OCI-LY7 (cell line): ENCODE results near the gene SPATA2. TPM values are rescaled to one million over a fixed set of nuclear protein-coding genes. Genes with fewer than 3 reads are reported as not detected.

Source experiments
- BruUV-seq: library from RNA; stranded (reverse); fragments of 400-500 nt; replicated peaks from 2 replicates; lab custom pipeline; 2021; lab: Mats Ljungman, UMichigan
- CTCF ChIA-PET: fragments of 300-600 bp; sonication (Branson Sonifier 250); formaldehyde crosslinking; loops from one replicate; lab custom pipeline; 2022; ENCODE audit warnings: antibody characterized with exemption; ENCODE audit not compliant: unreplicated experiment; lab: Charles Lee
- POLR2A ChIA-PET: fragments of 300-600 bp; sonication (Branson Sonifier 250); formaldehyde crosslinking; loops from one replicate; lab custom pipeline; 2022; ENCODE audit warnings: antibody characterized with exemption; lab: Charles Lee
- DNase-seq: peaks from one replicate; pipeline ENCODE4 v3.0.0-alpha.2; 2015; ENCODE audit warnings: low spot score
- H2AFZ ChIP-seq: fragments of 200-600 bp; sonication (generic), shearing (Covaris generic); 2 replicates; pipeline ENCODE4 v1.6.1; 2014; ENCODE audit warnings: mild to moderate bottlenecking, antibody characterized with exemption, low read length, moderate library complexity
- H3K27ac ChIP-seq: fragments of 200-600 bp; sonication (generic); 2 replicates; pipeline ENCODE4 v1.5.1; 2014; ENCODE audit warnings: mixed run types, low read depth, mild to moderate bottlenecking, moderate library complexity, low read length, inconsistent platforms; ENCODE audit not compliant: poor library complexity, severe bottlenecking
- H3K36me3 ChIP-seq: fragments of 200-600 bp; sonication (generic); 2 replicates; pipeline ENCODE4 v1.6.1; 2014; ENCODE audit warnings: mild to moderate bottlenecking, antibody characterized with exemption, low read length, moderate library complexity, mixed read lengths; ENCODE audit not compliant: insufficient read depth
- H3K4me1 ChIP-seq: fragments of 200-600 bp; sonication (generic); 2 replicates; pipeline ENCODE4 v1.5.1; 2014; ENCODE audit warnings: mild to moderate bottlenecking, low read length; ENCODE audit not compliant: insufficient read depth, poor library complexity, severe bottlenecking
- H3K4me2 ChIP-seq: fragments of 200-600 bp; sonication (generic); 2 replicates; pipeline ENCODE4 v1.6.1; 2014; ENCODE audit warnings: mild to moderate bottlenecking, low read length
- H3K4me3 ChIP-seq: fragments of 200-600 bp; sonication (generic); 2 replicates; pipeline ENCODE4 v1.5.1; 2014; ENCODE audit warnings: mild to moderate bottlenecking, low read depth, low read length; ENCODE audit not compliant: poor library complexity, severe bottlenecking
- H3K79me2 ChIP-seq: fragments of 200-600 bp; sonication (generic); 2 replicates; pipeline ENCODE4 v1.6.1; 2016; ENCODE audit warnings: low read depth, mild to moderate bottlenecking, low read length, moderate library complexity, mixed read lengths; ENCODE audit not compliant: insufficient read depth
- H3K9me2 ChIP-seq: fragments of 200-600 bp; sonication (generic); 2 replicates; pipeline ENCODE4 v1.6.1; 2016; ENCODE audit warnings: mild to moderate bottlenecking, low read length, mixed read lengths; ENCODE audit not compliant: insufficient read depth
- H3K9me3 ChIP-seq: fragments of 200-600 bp; sonication (generic); 2 replicates; pipeline ENCODE4 v1.6.1; 2014; ENCODE audit warnings: mild to moderate bottlenecking, mixed run types, low read length, mixed read lengths
- H4K20me1 ChIP-seq: fragments of 200-600 bp; sonication (generic); 2 replicates; pipeline ENCODE4 v1.6.1; 2014; ENCODE audit warnings: mild to moderate bottlenecking, antibody characterized with exemption, low read length, moderate library complexity, mixed read lengths; ENCODE audit not compliant: insufficient read depth
- CTCF ChIP-seq: fragments of 200-600 bp; sonication (generic); conservative IDR thresholded peaks from 2 replicates; pipeline ENCODE4 v1.5.1; 2014; ENCODE audit warnings: mild to moderate bottlenecking, antibody characterized with exemption, low read length, moderate library complexity, mixed read lengths
- EZH2phosphoT487 ChIP-seq: fragments of 200-600 bp; sonication (generic); IDR thresholded peaks from 2 replicates; pipeline ENCODE4 v1.6.1; 2018; ENCODE audit warnings: low read depth, borderline replicate concordance, mild to moderate bottlenecking, mixed run types, antibody characterized with exemption, low read length, moderate library complexity, mixed read lengths
- intact Hi-C: fragments of 100-400 bp; cut with micrococcal nuclease; formaldehyde crosslinking; loops from one replicate; pipeline ENCODE4 v1.10.0; 2022; ENCODE audit not compliant: unreplicated experiment
- total RNA-seq, 2 experiments: library from RNA; depleted of rRNA in 1 of 2; stranded (reverse); fragments of >200 nt in 1 of 2; shearing (Covaris generic) in 1 of 2; gene quantifications; 2 replicates each; pipeline ENCODE4 v1.2.3, GENCODE V29; 2014 to 2022

The SPATA2 gene
- total RNA-seq, 2 experiments from 2014 or later: 3.9 to 8.1 TPM

DNA sequence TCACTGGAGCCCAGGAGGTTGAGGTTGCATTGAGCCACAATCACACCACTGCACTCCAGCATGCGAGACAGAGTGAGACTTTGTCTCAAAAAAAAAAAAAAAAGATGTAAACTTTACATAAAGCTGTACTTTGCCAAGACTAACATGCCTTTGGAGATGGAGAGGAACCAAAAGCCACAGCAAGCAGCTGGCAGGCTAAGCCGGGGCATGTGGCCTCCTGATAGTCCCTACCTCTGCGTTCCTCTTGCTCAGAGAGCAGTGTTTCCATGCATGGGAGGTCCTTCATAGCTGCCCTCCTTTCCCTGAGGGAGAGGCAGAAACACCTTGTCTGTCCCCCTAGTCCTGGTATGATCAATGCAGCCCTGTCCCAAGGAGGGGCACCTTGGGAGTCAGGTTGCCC is 35.2 kb downstream of the SPATA2 start:
- no peaks in the 10 kb centered on the region for H3K9me2 ChIP-seq
- TF ChIP-seq CTCF (no peak), EZH2phosphoT487 (no peak)
- H3K9me3 ChIP-seq: no peaks in the 10 kb centered on the region
- DNase-seq: no peak
- H3K4me3 ChIP-seq: no peak overlapping the region
- H3K4me1 ChIP-seq: no peaks in the 10 kb centered on the region
- H3K27ac ChIP-seq: no peak overlapping the region
- H3K4me2 ChIP-seq: no peak overlapping the region
- intact Hi-C loops: no loop called here
- H2AFZ ChIP-seq: no peak overlapping the region
- ChIA-PET CTCF (interaction anchor here (0.6 kb wide), 1 partner anchor 34 kb away, joined by 3 read pairs; no protein-coding TSS in a partner anchor), POLR2A (interaction anchor here (0.8 kb wide), 1 partner anchor 34 kb away, joined by 5 read pairs; no protein-coding TSS in a partner anchor)
- H3K79me2 ChIP-seq: no peaks in the 10 kb centered on the region
- H4K20me1 ChIP-seq: no peaks in the 10 kb centered on the region
- BruUV-seq: no TSS peak
- H3K36me3 ChIP-seq: peaks cover 57% of the 10 kb centered on the region

GRCh38 chr20:49878977-49879376 is 36.4 kb downstream of the SPATA2 start:
- TF ChIP-seq CTCF (no peak), EZH2phosphoT487 (no peak)
- Histone ChIP-seq H3K4me3 (no peak overlapping the region), H3K27ac (no peak overlapping the region), H3K4me2 (no peak overlapping the region), H3K9me3 (no peaks in the 10 kb centered on the region), H3K79me2 (no peaks in the 10 kb centered on the region), H3K36me3 (peaks cover 53% of the 10 kb centered on the region), H2AFZ (no peak overlapping the region), H4K20me1 (no peaks in the 10 kb centered on the region), H3K4me1 (no peaks in the 10 kb centered on the region), H3K9me2 (no peaks in the 10 kb centered on the region)
- ChIA-PET POLR2A (no interaction called here), CTCF (no interaction called here)
- BruUV-seq: TSS peak; percentile 37
- DNase-seq: no peak
- intact Hi-C loops: no loop called here

- no peaks in the 10 kb centered on the region for H3K4me1 ChIP-seq
- H3K9me3 ChIP-seq: no peaks in the 10 kb centered on the region
- no peaks in the 10 kb centered on the region for H4K20me1 ChIP-seq
- H3K36me3 ChIP-seq: peaks cover 47% of the 10 kb centered on the region
- intact Hi-C loops: no loop called here
- POLR2A ChIA-PET: interaction anchor here (0.6 to 0.7 kb wide), 3 partner anchors 22 to 313 kb away, joined by 3 read pairs; no protein-coding TSS in a partner anchor
- TF ChIP-seq EZH2phosphoT487 (no peak), CTCF (no peak)
- no peak overlapping the region for H3K4me3 ChIP-seq
- H3K27ac ChIP-seq: no peak overlapping the region
- H3K79me2 ChIP-seq: no peaks in the 10 kb centered on the region
- H3K4me2 ChIP-seq: no peak overlapping the region
- no TSS peak for BruUV-seq
- DNase-seq: no peak
- CTCF ChIA-PET: no interaction called here
- H3K9me2 ChIP-seq: no peaks in the 10 kb centered on the region
- H2AFZ ChIP-seq: no peak overlapping the region
These were observed 37.9 kb downstream of the SPATA2 start for GRCh38 chr20:49877386-49877921.
